Gastrocnemius medialis (tissue), 4 donors: ENCODE measurements around the gene ATP6V0B.

Experiments used
- CTCF ChIP-seq, 5 experiments: fragments of 450-650 bp in 3 of 5; fragments of 200-600 bp in 2 of 5; sonication (generic) in 2 of 5; IDR thresholded peaks in 4 of 5; conservative IDR thresholded peaks in 1 of 5; 1 replicate in 4 of 5; 2 replicates in 1 of 5; pipeline ENCODE4 v1.5.1; 2016 to 2019; ENCODE audit warnings: antibody characterized with exemption in 5 of 5, mild to moderate bottlenecking in 3 of 5, moderate library complexity in 3 of 5
- POLR2A ChIP-seq, 2 donors: fragments of 450-650 bp; IDR thresholded peaks; one replicate each; pipeline ENCODE4 v1.6.1; 2017; ENCODE audit warnings: antibody characterized with exemption in 2 of 2, mild to moderate bottlenecking in 2 of 2, moderate library complexity in 2 of 2

- TF ChIP-seq CTCF (IDR thresholded peaks at IDR 0.05 in 4 of 5, conservative IDR thresholded peaks at IDR 0.05 in 1 of 5): no peak
- TF ChIP-seq POLR2A (IDR thresholded peaks at IDR 0.05): no peak
Measured at GRCh38 chr1:44000122-44000665, 25.4 kb downstream of the ATP6V0B start.
